ENCODE results near the gene TP73.

DNA sequence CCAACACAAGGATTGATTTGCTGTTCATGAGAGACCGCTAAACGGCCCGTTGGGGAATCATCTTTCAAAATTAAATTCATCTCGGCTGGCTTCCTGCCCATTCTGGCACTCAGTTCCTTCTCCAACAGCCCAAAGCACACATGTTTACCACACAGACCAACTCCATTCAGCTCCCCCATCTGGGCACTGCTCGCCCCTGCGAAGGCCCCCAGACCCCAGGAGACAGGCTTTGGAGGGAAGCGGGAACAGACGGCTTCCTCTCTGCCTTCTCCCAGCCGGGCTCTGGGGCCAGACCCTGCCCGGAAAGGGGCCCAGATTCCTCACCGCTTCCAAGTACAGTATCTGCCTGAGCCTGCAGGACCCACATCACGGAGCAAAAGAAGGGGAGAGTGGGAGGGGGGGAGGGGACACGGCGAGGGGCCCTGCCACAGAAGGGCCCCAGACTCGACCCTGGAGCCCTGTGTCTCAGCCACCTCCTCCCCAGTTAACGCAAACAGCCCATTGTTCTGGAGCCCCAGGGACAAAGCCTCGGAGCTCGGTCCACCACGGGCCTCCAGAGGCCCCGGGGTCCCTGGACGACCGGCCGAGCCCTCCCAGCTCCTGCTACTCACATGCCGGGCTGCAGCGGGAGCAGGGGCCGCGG lies 41.7 kb upstream of the TP73 start:
- TF ChIP-seq GATA2 (IDR thresholded peaks at IDR 0.05; ENCODE audit: low read depth, low read length) (no peak), GATA3 (IDR thresholded peaks at IDR 0.05; ENCODE audit: low read depth, low read length) (no peak)

Data from SH-SY5Y (cell line).